Umbilical cord (tissue), 2 donors: ENCODE data around the gene RIMS4. TPM values are rescaled to one million over a fixed set of nuclear protein-coding genes. Genes with fewer than 3 reads are reported as not detected.
"Not testable (repeated sequence)": the region's sequence is repeated elsewhere in the genome, so short reads cannot be mapped to it uniquely, and the experiment has no call there.

Experiments
- DNase-seq: peaks from one replicate; pipeline ENCODE4 v3.0.0-alpha.2; 2015; ENCODE audit warnings: low spot score
- total RNA-seq: library from RNA; depleted of rRNA; stranded (reverse); fragments of >200 nt; gene quantifications from one replicate; pipeline ENCODE4 v1.2.3, GENCODE V29; 2014; ENCODE audit warnings: low replicate concordance; ENCODE audit not compliant: insufficient read depth

The RIMS4 gene
- total RNA-seq, 1 donor from 2014 or later: 2.9 TPM

- no peak for DNase-seq
Measured at GRCh38 chr20:44830995-44831394, 20.6 kb upstream of the RIMS4 start.

- DNase-seq: no peak
Measured at GRCh38 chr20:44830523-44830922, 20.2 kb upstream of the RIMS4 start.

GRCh38 chr20:44829688-44830087, 19.3 kb upstream of the RIMS4 start:
- no peak for DNase-seq

- no peak for DNase-seq
Measured at GRCh38 chr20:44828640-44829039, 18.3 kb upstream of the RIMS4 start.

- no peak for DNase-seq
Measured at GRCh38 chr20:44827401-44827800, 17.1 kb upstream of the RIMS4 start.

- DNase-seq: not testable (repeated sequence)
Measured at GRCh38 chr20:44821576-44821975, 11.2 kb upstream of the RIMS4 start.

GRCh38 chr20:44819936-44820335, 9.6 kb upstream of the RIMS4 start:
- DNase-seq: no peak

GRCh38 chr20:44817143-44817910, 7.0 kb upstream of the RIMS4 start:
- DNase-seq: no peak

GRCh38 chr20:44814937-44815336, 4.6 kb upstream of the RIMS4 start:
- no peak for DNase-seq

GRCh38 chr20:44811150-44811685, 872 bp upstream of the RIMS4 start:
- DNase-seq: no peak

GRCh38 chr20:44810061-44810390, 320 bp downstream of the RIMS4 start:
- no peak for DNase-seq

GRCh38 chr20:44809380-44810060, 826 bp downstream of the RIMS4 start:
- DNase-seq: no peak

- DNase-seq: no peak
Measured at GRCh38 chr20:44807684-44808056, 2.7 kb downstream of the RIMS4 start.

GRCh38 chr20:44807051-44807683, 3.2 kb downstream of the RIMS4 start:
- DNase-seq: peak; percentile 18

- DNase-seq: peak; percentile 99
Measured at GRCh38 chr20:44805979-44806620, 4.2 kb downstream of the RIMS4 start.

- DNase-seq: no peak
Measured at GRCh38 chr20:44805335-44805978, 4.9 kb downstream of the RIMS4 start.

GRCh38 chr20:44803383-44803941, 6.9 kb downstream of the RIMS4 start:
- DNase-seq: peak; percentile 7

GRCh38 chr20:44802702-44803101, 7.6 kb downstream of the RIMS4 start:
- DNase-seq: no peak

GRCh38 chr20:44800391-44801046, 9.8 kb downstream of the RIMS4 start:
- DNase-seq: no peak

- no peak for DNase-seq
Measured at GRCh38 chr20:44799691-44800090, 10.7 kb downstream of the RIMS4 start.
